ENCODE results near the gene MAGED2.
"Not testable (repeated sequence)": the region's sequence is repeated elsewhere in the genome, so short reads cannot be mapped to it uniquely, and the experiment has no call there.

Gene MAGED2

DNA sequence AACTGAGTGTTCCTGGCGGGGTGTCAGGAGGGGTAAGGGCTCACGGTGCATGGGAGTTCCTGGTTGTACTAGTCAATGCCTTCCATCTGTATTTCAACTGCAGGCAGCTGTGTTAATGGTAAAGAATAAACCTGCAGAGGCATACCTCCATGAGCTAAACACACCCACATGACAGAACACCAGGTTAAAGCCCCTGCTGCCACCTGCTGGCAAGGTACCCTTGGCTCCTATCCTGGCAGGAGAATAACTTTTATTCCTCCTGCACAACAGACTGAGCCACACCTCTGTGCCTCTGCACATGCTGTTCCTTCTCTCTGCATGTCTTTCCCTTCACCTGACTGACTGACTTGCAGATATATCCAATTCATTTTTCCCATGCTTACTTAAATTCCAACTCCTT, 20.6 kb upstream of the MAGED2 start:
- H3K4me3 ChIP-seq (ENCODE audit: low read depth, low read length) = no peak overlapping the region
- no peak for DNase-seq (ENCODE audit: low read depth)
- TF ChIP-seq, protein P1, sequence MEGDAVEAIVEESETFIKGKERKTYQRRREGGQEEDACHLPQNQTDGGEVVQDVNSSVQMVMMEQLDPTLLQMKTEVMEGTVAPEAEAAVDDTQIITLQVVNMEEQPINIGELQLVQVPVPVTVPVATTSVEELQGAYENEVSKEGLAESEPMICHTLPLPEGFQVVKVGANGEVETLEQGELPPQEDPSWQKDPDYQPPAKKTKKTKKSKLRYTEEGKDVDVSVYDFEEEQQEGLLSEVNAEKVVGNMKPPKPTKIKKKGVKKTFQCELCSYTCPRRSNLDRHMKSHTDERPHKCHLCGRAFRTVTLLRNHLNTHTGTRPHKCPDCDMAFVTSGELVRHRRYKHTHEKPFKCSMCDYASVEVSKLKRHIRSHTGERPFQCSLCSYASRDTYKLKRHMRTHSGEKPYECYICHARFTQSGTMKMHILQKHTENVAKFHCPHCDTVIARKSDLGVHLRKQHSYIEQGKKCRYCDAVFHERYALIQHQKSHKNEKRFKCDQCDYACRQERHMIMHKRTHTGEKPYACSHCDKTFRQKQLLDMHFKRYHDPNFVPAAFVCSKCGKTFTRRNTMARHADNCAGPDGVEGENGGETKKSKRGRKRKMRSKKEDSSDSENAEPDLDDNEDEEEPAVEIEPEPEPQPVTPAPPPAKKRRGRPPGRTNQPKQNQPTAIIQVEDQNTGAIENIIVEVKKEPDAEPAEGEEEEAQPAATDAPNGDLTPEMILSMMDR (IDR thresholded peaks at IDR 0.05; ENCODE audit: control insufficient read depth, extremely low read depth, insufficient read depth) = no peak

DNA sequence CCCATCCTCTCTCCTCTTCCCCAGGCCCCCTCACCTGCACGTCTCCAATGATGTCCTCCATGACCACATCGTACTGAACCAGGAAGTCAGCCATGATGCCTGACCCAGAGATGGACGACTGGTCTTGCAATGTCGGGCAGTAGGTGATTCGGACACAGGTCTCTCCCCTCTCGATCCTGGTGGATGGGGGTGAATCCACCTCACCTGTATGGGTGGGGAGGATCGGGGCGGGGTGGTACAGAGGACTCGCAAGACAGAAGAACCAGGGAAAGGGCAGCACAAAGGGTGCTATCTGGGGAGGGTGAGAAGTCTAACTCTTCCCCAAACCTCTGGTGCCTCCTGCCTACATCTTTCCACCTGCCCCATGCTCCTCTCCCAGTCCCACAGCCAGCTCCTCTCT, 19.1 kb upstream of the MAGED2 start:
- no peak overlapping the region for H3K4me3 ChIP-seq (ENCODE audit: low read depth, low read length)
- DNase-seq (ENCODE audit: low read depth) = no peak
- TF ChIP-seq, protein P1 (IDR thresholded peaks at IDR 0.05; ENCODE audit: control insufficient read depth, extremely low read depth, insufficient read depth) = no peak

- DNase-seq (ENCODE audit: low read depth); H3K4me3 ChIP-seq (ENCODE audit: low read depth, low read length): not testable (repeated sequence)
Observed at GRCh38 chrX:54789405-54789804, 18.1 kb upstream of the MAGED2 start.

GRCh38 chrX:54794028-54794427, 13.5 kb upstream of the MAGED2 start:
- TF ChIP-seq, protein P1 (IDR thresholded peaks at IDR 0.05; ENCODE audit: control insufficient read depth, extremely low read depth, insufficient read depth) = no peak
- DNase-seq (ENCODE audit: low read depth) = no peak
- H3K4me3 ChIP-seq (ENCODE audit: low read depth, low read length) = no peak overlapping the region

GRCh38 chrX:54794795-54795194, 12.8 kb upstream of the MAGED2 start:
- DNase-seq (ENCODE audit: low read depth) = no peak
- H3K4me3 ChIP-seq (ENCODE audit: low read depth, low read length) = no peak overlapping the region
- TF ChIP-seq, protein P1 (IDR thresholded peaks at IDR 0.05; ENCODE audit: control insufficient read depth, extremely low read depth, insufficient read depth) = no peak

DNA sequence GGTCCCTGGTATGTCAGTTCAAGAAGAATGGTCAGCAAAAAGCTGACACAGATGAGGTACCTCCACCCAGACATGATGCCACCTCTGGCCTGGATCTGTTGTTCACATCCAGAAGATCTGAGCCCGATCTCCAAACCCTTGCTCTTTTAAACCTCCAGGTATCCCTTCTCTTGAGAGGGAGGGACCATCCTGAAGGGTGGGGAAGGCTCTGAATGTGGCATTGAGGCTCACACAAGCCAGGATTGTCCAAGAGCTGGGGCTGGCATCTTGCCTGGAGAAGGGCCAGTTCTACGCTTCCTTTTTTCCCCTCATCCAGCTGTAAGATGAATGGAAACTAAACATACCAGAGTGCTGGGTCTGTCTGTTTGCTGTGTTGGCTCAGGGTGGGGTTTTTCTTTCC, 9.4 kb upstream of the MAGED2 start, which contains the start of gene ITIH6:
Gene ITIH6, minus strand, starts transcription at position 119 of the 400 bp plus-strand sequence. Its CDS starts 45 bp downstream, at position 74.
- TF ChIP-seq, protein P1 (IDR thresholded peaks at IDR 0.05; ENCODE audit: control insufficient read depth, extremely low read depth, insufficient read depth) = no peak
- DNase-seq (ENCODE audit: low read depth) = no peak
- no peak within 1 kb of the TSS for H3K4me3 ChIP-seq (ENCODE audit: low read depth, low read length)

- DNase-seq (ENCODE audit: low read depth) = no peak
- no peak overlapping the region for H3K4me3 ChIP-seq (ENCODE audit: low read depth, low read length)
- TF ChIP-seq, protein P1 (IDR thresholded peaks at IDR 0.05; ENCODE audit: control insufficient read depth, extremely low read depth, insufficient read depth) = no peak
Observed at GRCh38 chrX:54799046-54799445, 8.5 kb upstream of the MAGED2 start.

Measured in LNCaP clone FGC (cell line).